ENCODE data around the gene ACTR1B. TPM values are rescaled to one million over a fixed set of nuclear protein-coding genes. Genes with fewer than 3 reads are reported as not detected.
A peak's percentile ranks its signal among the peaks of the same experiment; 100 is the strongest.
"Not testable (repeated sequence)": the region's sequence is repeated elsewhere in the genome, so short reads cannot be mapped to it uniquely, and the experiment has no call there.

ACTR1B gene
- total RNA-seq, result 48.8 TPM

GRCh38 chr2:97663962-97664635 lies at the start of gene ACTR1B:
TSS of gene ACTR1B (minus strand) at chr2:97664044. CDS start at chr2:97663890, 154 bp downstream.
- DNase-seq, result peak; percentile 100

DNA sequence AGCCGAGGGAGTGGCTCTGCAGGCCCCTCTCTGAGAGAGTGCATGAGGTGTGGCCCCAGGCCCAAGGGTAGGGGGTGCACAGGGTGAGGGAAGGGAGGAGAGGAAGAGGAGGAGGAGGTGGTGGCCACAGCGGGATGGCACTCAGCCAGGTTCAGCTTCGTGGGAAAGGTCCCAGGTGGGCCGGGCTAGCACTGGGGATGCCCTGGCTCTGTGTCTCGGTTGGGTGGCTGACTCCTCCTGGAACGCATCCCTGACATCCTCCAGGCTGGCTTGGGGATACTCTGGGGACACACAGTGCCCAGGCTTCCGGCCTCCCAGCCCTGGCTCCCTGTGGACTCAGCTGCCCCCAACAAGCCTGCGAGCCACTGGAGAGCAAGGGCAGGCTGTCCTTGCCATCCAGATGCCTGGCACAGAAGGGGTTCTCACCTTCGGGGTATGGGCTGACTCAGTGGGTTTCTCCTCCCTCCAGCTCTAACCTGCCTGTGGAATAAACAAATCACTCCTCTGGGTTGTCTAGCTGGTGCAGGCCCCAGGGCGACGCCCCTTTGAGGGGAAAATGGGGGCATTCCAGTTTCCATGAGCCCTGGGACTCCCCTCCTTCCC lies 49.0 kb upstream of the ACTR1B start:
- DNase-seq, result no peak

DNA sequence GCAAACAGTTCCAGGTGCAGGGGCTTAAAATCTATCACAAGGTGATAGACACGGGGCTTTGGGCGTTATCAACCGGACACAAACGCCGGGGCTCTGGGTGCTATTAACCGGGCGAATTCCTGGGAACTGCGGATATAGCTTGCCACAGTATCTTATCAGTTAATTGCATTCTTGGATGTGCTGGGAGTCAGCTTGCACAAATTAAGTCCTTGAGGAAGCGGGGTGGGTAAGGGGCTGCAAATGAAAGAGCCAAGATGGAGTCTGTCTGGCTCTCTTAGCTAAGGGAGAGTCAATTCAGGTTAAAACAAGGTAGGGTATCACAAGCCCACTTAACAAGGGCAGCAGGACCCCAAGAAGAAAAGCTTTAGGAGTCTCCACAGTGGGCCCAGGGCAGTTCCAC lies 48.3 kb upstream of the ACTR1B start:
- DNase-seq, result not testable (repeated sequence)

- no peak for DNase-seq
Observed at GRCh38 chr2:97711394-97711711, 47.5 kb upstream of the ACTR1B start.

GRCh38 chr2:97708608-97709007 lies 44.8 kb upstream of the ACTR1B start:
- DNase-seq, result no peak

DNA sequence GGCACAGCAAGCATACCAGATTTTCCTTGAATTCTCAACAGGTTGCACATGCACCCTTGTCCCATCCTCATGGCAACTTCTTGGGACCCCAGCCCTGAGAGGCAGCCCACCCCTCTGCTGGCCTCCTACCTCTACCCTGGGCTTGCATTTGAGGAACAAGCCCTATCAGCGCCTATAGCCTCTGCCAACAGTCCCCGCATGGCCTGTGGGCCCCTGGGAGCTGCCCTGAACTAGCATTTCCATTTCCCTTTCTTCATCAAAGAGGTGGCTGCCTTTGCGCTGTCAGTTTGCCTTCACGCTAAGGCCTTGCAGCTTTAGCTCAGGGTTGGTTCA lies 44.2 kb upstream of the ACTR1B start:
- no peak for DNase-seq

- peak; percentile 52 for DNase-seq
Observed at GRCh38 chr2:97707362-97708047, 43.7 kb upstream of the ACTR1B start.

DNA sequence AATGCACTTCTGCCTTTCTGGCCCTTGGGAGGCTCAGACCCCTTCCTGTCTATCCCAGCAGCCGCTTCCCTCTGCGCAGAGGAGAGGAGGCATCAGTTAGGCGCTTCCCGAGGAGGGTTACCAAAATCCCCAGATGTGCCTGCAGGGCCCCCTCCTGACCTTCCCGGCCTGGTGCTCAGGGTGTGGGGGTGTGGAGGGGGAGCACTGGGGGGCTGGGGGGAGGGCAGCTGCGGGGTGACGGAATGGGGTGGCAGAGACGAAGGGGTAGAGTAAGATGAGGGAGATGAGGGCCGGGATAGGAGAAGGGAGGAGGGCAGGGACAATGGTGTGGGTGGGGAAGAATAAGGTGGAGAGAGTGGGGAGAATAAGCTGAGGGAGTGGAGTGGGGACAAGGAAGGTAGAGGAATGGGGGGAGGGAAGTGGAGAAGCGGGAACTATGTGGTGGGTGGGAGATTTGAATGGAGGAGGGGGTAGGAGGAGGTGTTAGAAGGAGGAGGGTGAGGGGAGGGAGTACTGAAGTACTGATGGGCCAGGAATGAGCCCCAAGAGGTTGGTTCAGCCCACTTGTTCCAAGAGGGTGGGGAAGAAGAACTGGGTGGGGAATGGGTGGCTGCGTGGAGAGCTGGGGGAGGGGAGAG lies 43.0 kb upstream of the ACTR1B start:
- no peak for DNase-seq

DNA sequence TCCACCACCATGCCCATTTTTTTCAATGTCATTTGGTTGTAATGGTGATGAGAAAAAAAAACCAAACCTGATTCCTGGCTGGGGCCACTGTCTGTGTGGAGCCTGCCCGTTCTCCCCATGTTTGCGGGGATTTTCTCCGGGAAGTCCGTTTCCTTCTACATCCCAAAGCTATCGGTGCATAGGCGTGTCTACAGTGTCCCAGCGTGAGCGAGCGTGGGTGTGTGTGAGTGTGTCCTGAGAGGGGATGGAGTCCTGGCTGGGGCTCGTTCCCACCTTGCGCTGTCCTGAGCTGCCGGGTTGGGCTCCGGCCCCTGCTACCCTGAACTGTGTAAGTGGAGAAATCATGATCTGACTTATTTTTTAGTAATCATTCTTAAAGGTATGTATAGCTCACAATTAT lies 42.3 kb upstream of the ACTR1B start:
- no peak for DNase-seq

DNA sequence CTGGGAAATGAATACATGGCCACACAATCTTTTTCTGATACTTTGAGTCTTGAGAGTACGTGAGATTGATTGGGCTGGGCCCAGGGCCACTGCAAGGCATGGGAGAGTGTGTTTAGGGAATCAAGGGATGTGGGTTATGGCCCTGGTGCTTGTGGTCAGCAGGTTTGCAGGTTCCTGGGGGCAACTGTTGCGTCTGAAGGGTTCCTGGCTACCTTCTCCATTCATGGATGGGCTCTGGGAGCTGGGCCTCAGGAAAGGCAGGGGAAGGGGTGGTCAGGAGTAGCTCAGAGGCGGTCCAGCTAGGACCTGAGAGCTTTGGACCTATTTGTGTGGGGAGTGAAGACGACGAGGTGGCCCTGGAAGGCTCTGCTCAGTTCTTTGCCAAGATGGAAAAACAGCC lies 41.1 kb upstream of the ACTR1B start:
- DNase-seq, result no peak

DNA sequence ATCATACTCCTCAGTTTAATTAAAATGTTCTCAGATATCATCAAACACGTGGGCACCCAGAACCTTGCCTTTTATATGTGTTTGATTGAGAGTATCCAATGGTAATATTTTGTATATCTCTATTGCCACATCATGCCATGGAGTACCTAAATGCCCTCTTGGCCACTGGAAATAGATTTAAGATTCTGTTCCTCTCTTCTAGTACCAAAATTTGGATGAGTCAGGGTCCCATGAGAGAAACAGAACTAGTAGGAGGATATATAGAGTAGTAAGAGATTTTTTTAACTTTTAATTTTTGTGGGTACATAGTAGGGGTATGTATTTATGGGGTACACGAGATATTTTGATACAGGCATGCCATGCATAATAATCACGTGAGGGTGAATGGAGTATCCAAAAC lies 39.9 kb upstream of the ACTR1B start:
- DNase-seq, result no peak

DNA sequence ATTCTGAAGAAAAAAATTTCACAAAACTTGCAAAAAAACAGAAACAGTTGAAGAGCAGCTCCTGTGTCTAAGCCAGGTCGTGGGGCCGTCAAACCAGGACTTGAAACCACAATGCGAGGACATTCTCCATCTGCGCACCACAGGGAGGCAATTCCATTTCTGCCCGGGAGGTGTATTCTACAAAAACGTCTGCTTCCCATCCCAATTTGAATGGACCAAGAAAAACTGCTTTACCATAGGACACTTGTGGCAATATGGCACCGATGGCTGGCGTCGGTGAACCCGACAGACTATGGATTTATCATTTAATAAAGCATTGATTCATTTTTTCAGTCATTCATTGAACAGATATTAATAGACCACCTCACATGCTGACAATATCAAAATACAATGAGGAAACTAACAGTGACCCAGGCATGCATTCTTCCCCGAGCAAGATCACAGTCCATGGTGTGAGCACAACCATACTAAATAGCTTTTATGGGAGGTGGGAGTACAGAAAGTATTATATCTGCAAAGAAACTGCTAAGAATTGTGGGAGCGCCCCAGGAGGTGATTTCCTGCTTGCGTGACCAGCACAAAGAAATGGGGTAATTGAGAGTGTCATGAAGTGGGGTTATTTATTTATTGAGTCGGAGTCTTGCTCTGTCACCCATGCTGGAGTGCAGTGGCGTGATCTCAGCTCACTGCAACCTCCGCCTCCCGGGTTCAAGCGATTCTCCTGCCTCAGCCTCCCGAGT lies 39.1 kb upstream of the ACTR1B start:
- DNase-seq, result no peak

GRCh38 chr2:97701851-97702465 lies 38.1 kb upstream of the ACTR1B start:
- no peak for DNase-seq

DNA sequence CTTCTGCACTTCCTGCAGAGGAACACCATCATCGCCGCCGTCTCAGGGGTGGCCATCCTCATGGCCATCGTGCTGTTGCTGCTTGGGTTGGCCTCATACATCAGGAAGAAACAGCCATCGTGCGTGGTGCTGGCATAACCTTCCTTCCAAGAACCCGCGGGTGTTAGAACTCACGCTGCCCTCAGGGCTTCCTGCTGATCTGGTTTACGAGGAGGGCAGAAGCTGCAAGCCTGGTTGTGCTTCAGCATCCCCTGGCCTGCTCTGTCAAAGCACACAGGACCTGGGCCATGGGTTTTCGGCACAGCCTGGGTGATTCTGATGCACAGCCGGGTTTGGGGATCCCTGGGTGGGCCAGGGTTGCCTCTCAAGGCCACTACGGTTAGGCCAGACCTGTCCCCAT lies 37.3 kb upstream of the ACTR1B start:
- no peak for DNase-seq

DNA sequence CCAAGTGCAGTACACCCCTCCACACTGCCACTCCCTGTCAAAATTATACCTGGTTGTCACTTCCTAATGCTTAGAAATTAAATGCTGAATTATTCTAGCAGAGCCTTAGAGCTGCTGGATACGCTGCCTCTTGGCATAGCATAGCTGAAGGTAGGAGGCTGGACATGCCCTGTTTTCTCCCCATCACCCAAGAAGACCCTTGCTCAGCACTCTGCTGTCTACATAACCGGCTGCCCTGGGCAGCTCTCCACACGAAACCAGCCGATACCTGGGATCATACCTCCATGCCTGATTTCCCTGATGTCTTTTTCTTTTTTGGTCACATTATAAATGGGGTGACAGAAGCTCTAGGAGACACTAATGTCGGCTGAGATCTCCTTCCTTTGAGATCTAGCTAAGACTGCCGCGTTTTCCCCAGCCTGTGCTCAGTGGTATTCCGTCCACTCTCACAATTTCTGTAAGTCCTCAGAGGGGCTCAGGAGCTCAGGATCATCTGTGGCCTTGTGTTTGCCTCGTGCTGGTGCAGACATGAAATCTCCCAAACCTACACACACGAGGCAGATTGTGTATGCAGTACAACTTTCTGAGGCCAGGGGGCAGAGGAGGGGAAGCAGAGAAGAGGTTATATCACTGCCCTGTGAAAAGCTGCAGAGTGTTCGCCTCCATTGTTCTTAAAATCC lies 36.1 kb upstream of the ACTR1B start:
- peak; percentile 85 for DNase-seq

GRCh38 chr2:97698530-97698929 lies 34.7 kb upstream of the ACTR1B start:
- DNase-seq, result no peak

GRCh38 chr2:97697252-97698235 lies 33.7 kb upstream of the ACTR1B start:
- DNase-seq, result peak; percentile 95

DNA sequence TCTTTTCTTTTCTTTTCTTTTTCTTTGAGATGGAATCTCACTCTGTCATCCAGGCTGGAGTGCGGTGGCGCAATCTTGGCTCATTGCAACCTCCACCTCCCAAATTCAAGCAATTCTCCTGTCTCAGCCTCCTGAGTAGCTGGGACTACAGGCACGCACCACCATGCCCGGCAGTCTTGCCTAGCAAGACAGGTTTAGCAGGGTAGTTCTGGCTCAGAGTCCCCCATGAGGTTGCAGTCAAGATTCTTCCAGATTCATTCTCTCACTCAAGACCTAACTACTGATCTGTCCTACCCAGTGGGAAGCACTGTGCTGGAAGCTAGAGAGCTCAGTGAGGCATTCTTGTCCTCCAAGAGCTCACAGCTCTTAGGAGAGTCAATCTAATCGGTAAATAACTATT lies 31.9 kb upstream of the ACTR1B start:
- no peak for DNase-seq

- DNase-seq, result no peak
Observed at GRCh38 chr2:97693476-97693875, 29.6 kb upstream of the ACTR1B start.

DNA sequence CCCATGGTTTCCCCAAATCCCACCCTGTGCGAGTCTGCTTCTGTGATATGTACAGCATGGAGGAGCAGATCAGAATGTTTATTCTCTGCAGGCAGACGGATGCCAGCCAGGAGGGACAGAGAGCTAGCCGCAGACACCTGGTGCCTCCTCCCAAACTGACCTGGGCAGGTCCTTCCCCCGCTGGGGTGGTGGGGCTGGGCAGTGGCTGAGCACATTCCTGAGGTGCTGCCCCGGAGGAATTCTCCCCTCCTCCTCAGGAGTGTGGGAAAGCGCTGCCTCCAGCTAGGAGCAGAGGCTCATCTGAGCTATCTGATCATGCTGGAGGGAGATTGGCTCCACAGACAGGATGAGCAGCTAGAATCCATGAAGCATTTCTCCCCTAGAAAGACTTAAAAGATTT lies 27.3 kb upstream of the ACTR1B start:
- no peak for DNase-seq

All from tongue (tissue), 2 donors.